Measurements from ENCODE around the gene ATP1A2.

Gene ATP1A2

GRCh38 chr1:160154790-160155189, 39.2 kb downstream of the ATP1A2 start:
- DNase-seq = no peak

- no peak for DNase-seq
These were observed 40.8 kb downstream of the ATP1A2 start for GRCh38 chr1:160156361-160156760.

GRCh38 chr1:160157174-160157573, 41.6 kb downstream of the ATP1A2 start:
- no peak for DNase-seq

DNA sequence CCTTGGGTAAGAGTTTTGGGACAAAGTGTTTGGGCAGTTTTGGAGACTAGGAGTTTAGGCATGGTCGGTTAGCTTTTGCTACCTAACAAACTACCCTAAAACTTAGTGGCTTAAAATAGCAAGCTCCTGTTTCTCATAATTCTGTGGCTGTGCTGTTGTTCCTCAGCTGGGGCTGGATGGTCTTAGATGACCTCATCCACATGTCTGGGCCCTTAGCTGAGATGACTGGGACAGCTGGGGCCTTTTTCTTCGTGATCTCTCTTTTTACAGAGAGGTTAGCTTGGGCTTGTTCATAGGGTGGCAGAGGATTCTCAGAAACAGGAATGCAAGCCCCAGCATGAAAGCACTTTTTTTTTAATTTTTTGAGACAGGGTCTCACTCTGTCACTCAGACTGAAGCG, 42.5 kb downstream of the ATP1A2 start:
- no peak for DNase-seq

GRCh38 chr1:160158534-160158933, 43.0 kb downstream of the ATP1A2 start:
- DNase-seq = no peak

- no peak for DNase-seq
These were observed 44.3 kb downstream of the ATP1A2 start for GRCh38 chr1:160159846-160160245.

GRCh38 chr1:160161965-160162705, 46.6 kb downstream of the ATP1A2 start:
- DNase-seq = no peak

DNA sequence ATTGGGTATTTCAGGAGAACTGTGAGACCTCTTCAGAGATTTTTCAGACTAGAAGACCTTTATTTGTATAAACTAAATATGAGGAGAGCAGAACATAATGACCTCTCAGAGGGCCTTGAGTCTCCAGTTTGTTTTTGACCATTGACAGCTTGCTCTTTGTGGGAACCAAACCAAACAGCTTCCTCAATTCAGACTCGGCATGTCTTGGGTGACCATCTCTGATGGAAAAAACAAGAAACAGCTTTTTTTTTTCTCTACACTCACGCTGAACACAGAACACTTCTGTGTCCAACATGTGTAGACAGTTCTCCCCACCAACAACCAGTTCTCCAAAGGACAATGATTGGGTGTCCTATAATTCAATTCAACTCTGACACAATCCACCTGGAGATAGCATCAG, 47.4 kb downstream of the ATP1A2 start:
- no peak for DNase-seq

DNA sequence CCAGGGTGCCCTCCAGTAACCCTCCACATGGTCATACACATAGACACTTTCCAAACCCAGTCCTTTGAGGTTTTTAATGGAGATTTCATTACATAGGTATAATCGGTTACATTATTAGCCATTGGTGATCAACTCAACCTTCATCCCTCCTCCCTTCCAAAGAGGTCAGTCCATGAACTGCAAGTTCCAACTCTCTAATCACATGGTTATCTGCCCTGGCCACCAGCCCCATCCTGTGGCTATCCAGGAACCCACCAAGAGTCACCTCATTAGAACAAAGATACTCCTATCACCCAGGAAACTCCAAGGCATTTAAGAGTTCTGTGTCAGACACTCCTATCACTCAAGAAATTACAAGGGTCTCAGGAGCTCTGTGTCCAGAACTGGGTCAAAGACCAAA, 48.1 kb downstream of the ATP1A2 start:
- DNase-seq = no peak

GRCh38 chr1:160164121-160164520, 48.6 kb downstream of the ATP1A2 start:
- no peak for DNase-seq

- no peak for DNase-seq
These were observed 50.8 kb downstream of the ATP1A2 start for GRCh38 chr1:160166166-160166868.

- DNase-seq = no peak
These were observed 51.5 kb downstream of the ATP1A2 start for GRCh38 chr1:160167056-160167455.

DNA sequence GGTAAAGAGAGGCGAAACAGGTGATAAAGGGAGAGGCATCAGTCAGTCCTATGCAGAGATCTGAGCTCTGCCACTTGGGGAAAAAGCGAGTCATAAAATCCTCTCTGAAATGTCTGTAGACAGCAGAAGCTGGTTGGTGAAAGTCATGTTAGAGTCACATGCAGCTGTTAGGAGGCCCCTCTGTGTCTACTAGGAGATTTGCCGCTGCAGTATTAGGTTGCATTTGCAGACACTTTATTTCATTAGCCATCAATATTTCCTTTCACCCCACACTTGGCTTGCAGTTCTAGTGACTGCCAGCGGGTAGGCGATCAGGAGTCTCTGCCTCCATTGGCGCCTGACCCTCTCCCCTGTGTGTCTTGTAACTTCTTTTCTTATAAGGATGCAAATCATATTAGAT, 52.0 kb downstream of the ATP1A2 start:
- DNase-seq = no peak

- no peak for DNase-seq
These were observed 52.5 kb downstream of the ATP1A2 start for GRCh38 chr1:160168016-160168415.

DNA sequence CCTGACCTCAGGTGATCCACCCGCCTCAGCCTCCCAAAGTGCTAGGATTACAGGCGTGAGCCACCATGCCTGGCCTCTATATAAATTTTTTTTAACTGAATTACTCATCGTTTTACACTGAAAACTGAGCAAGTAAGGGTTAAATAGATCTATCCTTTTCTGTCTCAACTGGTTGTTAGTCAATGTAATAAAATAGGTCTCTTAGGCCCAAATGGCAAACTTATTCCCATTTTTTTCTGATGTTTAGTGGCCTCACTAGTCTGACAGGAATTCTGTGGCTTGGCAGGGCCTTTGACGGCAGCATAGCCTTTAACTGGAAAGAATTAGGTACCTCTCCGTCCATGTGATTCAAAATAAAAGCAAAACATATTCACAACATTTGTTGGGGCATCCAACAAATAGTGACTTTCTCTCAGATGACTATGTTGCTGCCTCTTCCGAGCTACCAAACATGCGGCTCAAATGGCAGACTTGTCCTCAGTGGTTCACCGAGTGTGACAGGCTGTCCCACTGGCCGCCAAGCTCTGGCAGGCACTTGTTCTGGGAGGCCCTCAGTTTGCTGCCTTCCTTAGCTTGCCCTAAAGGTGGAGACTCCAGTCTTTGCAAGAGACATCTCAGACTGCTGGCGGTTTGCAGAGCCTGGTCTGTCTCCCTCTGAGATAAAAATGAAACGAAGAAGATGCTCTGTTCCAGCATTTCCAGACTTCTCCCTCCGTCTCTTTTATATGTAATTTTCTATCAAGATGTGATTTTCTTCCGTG, 53.2 kb downstream of the ATP1A2 start:
- no peak for DNase-seq

DNA sequence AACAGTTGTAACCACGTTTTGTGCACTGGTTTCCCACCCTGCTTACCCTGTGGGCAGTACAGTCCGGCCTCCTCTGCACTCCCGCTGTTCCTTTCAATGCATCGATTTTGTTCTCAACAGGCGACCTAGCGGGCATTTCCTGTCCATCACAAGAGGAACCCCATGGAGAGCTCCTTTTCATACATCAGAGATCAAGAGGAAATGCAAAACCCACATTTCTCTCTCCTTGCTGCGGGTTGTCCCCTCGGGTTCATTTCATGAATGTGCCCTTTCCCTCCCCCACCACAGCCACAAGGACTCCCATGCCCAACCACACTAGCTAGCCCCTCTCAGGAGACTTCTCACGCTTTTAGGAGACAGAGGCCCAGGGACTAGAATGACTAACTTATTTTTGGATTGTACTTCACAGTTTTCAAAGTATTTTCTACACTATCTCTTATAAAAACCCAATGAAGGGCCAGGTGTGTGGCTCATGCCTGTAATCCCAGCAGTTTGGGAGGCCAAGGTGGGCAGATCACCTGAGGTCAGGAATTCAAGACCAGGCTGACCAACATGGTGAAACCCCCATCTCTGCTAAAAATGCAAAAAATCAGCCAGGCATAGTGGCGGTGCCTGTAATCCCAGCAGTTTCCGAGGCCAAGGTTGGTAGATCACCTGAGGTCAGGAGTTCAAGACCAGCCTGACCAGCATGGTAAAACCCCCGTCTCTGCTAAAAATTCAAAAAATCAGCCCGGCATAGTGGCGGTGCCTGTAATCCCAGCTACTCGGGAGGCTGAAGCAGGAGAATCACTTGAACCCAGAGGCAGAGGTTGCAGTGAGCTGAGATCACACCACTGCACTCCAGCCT, 54.2 kb downstream of the ATP1A2 start:
- no peak for DNase-seq

- no peak for DNase-seq
These were observed 55.8 kb downstream of the ATP1A2 start for GRCh38 chr1:160171354-160171753.

GRCh38 chr1:160171980-160172379, 56.4 kb downstream of the ATP1A2 start:
- no peak for DNase-seq

- no peak for DNase-seq
These were observed 61.7 kb downstream of the ATP1A2 start for GRCh38 chr1:160177231-160177630.

- no peak for DNase-seq
These were observed 62.1 kb downstream of the ATP1A2 start for GRCh38 chr1:160177667-160178066.

GRCh38 chr1:160178731-160179130, 63.2 kb downstream of the ATP1A2 start:
- no peak for DNase-seq

GRCh38 chr1:160179336-160179735, 63.8 kb downstream of the ATP1A2 start:
- no peak for DNase-seq

DNA sequence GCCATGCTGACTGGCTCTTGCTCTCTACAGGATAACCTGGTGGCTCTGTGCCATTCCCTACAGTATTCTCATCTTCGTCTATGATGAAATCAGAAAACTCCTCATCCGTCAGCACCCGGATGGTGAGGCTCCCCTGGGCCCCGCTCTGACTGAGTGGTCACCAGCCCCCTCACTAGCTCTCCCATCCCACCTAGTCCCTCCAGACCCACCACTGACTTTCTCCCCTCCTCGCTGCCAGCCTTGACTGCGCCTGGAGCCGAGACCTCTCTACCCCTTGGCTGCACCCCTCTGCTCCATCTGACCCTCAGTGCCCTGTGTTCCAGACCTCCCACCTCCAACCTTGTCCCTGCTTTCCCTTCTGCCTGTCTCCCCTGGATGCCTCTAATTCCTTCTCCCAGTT, 70.7 kb downstream of the ATP1A2 start:
- no peak for DNase-seq

Measured in stimulated activated CD4-positive, alpha-beta T cell treated with anti-CD3 and anti-CD28 coated beads, Interleukin-2, amount 100 ng/mL, for 48 hours (primary cell).